ENCODE data around the gene SBF1.

DNA sequence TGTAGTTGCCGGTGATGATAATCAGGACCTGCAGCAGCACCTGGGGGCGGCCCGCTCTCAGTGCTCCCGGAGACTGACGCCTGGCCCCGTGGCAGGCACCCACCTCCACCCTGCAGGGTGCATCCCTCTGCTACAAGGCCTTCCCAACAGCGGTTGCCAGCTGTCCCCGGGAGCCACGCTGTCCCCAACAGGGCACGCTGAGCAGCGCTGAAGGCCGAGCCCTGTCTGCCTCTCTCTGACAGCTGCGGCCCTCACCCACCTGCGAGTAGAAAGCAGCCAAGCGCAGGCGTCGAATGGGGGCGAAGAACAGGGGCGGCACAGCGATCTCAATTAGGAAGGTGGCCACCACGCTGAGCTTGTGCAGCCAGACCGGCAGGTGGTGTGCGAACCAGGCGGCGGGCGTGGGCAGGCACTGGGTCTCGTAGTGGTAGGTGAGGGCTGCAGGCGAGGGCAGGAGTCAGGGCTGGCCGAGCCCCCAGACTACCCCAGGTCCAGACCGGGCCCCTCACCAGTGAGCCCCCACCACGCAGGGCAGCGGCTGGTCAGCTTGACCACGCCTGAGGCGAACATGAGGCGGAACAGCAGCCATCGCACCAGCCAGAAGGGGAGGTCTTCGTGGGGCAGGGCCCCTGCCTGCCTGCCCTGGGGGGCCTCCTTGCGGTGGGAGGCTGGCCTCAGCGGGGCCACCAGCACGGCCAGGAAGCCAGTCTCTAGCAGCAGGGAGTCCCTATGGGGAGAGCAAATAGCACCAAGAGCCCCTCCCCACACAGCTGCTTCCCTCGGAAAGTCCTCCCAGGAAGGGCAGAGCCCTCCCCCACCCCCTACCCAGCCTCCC, 31.2 kb upstream of the SBF1 start:
- TF ChIP-seq, protein P1, sequence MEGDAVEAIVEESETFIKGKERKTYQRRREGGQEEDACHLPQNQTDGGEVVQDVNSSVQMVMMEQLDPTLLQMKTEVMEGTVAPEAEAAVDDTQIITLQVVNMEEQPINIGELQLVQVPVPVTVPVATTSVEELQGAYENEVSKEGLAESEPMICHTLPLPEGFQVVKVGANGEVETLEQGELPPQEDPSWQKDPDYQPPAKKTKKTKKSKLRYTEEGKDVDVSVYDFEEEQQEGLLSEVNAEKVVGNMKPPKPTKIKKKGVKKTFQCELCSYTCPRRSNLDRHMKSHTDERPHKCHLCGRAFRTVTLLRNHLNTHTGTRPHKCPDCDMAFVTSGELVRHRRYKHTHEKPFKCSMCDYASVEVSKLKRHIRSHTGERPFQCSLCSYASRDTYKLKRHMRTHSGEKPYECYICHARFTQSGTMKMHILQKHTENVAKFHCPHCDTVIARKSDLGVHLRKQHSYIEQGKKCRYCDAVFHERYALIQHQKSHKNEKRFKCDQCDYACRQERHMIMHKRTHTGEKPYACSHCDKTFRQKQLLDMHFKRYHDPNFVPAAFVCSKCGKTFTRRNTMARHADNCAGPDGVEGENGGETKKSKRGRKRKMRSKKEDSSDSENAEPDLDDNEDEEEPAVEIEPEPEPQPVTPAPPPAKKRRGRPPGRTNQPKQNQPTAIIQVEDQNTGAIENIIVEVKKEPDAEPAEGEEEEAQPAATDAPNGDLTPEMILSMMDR (IDR thresholded peaks at IDR 0.05) = no peak
- TF ChIP-seq POLR2A (IDR thresholded peaks at IDR 0.05) (no peak), EP300 (IDR thresholded peaks at IDR 0.05) (no peak), POLR2AphosphoS5 (IDR thresholded peaks at IDR 0.05) (no peak)

Measured in sigmoid colon (tissue), 4 donors.